ENCODE measurements around the gene LIMCH1.

The LIMCH1 gene

GRCh38 chr4:41532882-41533281, 5.1 kb upstream of the LIMCH1 start:
- DNase-seq (ENCODE audit: low spot score), result no peak

DNA sequence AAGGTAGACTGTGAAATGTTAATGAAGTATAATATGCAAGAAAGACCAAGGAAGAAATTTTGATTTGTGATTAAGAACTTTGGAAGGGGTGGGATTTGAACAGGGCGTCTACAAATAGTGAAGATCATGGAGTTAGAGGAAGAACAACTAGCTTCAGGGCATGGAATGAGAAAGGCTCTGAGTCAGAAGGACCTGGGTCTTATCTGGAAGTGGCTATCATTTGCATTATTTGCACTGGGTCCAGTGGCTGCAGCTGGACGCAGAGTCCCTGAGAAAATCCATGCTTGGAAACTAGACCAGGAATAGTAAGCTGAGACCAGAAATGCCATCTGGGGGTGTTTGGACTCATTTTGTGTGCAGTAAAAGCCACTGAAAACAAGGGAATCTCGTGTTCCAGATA, 4.3 kb upstream of the LIMCH1 start:
- no peak for DNase-seq (ENCODE audit: low spot score)

DNA sequence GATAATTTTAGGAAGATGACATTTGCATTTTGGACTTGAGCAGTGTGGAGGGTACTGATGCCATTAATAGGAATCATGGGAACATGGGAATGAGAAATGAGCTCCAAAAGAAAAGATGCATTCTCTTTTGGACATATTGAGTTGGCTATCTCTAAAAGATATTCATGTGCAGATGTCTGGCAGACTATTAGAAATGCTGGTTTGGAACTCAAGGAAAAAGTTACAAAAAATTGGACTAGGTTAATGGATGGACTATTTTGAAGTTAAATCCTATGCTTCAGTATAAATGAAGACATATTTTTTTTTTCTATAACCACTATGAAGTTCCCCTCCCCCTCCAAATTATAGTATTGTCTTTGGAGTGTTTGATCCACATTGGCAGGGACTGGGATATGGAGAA, 3.6 kb upstream of the LIMCH1 start:
- no peak for DNase-seq (ENCODE audit: low spot score)

- no peak for DNase-seq (ENCODE audit: low spot score)
These were observed 2.0 kb upstream of the LIMCH1 start for GRCh38 chr4:41535911-41536371.

DNA sequence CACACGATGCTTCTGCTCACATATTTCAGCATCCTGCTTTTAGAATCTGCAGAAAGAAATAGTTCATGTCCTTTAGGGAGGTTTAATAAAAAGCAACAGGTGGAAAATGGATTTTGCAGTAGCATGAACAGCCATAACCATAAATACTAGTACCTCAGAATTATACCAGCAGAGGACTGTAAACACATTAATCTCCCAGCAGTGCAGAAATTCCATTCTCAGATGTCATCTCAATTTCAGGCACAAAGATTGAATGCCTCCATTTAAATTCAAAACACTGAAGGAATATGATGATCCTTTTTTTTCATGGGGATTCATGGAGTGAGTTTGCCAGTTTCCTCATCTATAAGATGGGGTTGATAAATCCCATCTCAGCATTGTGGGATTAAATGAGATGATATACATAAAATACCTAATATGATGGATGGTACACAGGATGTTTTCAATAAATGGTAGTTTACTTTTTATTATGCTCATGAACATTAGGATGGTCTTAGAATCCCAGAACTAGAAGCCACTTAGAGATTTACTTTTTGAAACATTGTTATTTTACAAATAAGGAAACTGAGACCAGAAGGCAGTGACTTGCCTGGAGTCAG, 566 bp upstream of the LIMCH1 start:
- no peak for DNase-seq (ENCODE audit: low spot score)

DNA sequence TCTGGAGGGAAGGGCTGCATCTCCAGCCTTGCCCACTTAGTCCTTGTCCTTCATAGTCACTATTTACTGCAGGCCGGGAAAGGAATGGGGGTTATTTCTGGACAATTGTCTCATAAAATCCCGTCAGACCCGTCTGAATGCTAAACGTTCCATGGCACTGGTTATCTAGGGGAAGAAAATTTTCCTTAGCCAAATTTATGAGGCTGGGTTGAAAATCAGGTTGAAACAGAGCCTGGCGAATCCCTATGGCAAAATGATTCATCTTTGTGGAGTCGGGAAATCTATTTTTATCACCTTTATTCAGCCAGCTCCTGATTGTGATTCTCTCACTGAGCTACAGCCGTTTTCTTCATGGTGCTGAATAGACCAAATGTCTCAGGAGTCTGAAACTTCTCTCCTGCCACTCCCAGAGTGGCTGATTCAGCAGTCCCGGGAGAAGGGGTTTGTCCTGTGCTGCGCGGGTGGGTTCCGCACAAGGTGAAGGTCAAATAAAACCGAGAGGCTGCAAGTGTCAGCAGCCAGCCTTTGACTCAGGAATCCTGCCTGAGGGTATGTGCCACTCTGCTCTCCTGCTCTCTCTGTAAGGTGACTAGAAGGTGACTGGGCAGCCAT, 1.0 kb downstream of the LIMCH1 start:
- DNase-seq (ENCODE audit: low spot score), result no peak

GRCh38 chr4:41539711-41540110, 1.8 kb downstream of the LIMCH1 start:
- no peak for DNase-seq (ENCODE audit: low spot score)

GRCh38 chr4:41540687-41541086, 2.7 kb downstream of the LIMCH1 start:
- no peak for DNase-seq (ENCODE audit: low spot score)

GRCh38 chr4:41541687-41542094, 3.7 kb downstream of the LIMCH1 start:
- no peak for DNase-seq (ENCODE audit: low spot score)

DNA sequence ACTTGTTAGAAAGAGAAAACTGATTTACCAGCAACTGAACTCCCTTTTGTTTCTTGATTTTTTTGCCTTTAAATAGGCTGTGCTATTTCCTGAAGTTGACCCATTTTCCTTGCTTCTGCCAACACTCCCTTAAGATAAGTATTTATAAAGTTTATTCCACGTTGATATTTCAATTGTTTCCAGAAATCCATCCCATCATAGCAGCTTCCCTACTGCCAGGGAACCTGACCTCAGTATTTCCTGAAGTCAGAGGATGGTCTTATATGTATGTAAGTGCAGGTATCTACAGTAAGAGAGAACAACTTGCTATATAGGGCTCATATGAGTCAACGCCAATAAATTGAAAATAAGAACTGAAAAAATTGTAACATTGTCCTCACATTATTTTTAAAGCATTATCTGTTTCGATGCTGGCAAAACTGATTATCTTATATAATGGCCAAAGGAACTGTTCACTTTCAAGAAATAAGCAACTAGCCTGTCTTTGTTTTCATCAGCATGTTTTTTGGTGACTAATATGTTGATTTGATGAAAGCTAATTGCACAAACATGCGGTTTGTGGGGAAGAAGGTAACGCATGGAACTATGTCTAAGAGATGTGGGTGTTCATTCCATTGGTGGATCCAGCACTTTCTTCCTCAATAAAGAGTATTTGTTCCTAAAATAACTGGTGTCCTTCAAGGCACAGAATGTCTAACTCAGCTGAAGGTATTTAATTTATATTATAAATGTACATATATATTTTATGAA, 4.7 kb downstream of the LIMCH1 start:
- no peak for DNase-seq (ENCODE audit: low spot score)

DNA sequence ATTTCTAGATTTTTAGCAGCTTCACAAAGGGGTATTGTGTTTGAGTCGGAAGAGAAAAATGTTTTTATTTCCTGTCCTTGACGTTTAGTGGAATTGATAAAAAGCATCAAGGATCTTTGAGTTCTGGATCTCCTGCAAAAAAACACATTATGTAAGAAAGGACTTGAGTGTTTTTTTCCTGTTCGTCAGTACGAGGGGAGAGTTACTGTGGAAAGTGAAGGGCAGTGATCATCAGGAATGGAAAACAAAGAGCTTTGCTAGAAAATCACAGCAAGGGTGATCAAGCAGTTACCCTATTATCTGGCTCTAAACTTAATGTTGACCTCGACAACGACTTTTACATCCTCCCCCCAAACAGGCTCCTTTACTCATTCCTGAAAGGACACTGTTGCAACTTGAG, 7.3 kb downstream of the LIMCH1 start:
- DNase-seq (ENCODE audit: low spot score), result no peak

DNA sequence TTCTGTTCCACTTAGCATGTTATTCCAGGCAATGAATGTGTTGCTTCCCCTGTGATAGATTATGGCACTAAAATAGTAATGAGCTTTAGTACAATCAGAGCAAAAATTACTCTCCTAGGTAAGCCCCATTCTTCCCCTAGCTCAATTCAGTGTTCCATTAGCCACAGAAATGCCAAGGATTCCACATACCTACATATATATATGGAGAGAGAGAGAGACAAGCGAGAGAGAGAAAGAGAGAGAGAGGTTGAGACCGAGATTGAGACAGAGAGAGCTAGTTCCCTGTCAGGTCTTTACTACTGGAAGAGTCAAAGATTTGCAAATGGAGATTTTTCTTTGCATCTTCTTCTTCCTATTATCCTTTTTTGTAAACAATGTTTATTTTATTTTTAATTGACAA, 8.7 kb downstream of the LIMCH1 start:
- no peak for DNase-seq (ENCODE audit: low spot score)

DNA sequence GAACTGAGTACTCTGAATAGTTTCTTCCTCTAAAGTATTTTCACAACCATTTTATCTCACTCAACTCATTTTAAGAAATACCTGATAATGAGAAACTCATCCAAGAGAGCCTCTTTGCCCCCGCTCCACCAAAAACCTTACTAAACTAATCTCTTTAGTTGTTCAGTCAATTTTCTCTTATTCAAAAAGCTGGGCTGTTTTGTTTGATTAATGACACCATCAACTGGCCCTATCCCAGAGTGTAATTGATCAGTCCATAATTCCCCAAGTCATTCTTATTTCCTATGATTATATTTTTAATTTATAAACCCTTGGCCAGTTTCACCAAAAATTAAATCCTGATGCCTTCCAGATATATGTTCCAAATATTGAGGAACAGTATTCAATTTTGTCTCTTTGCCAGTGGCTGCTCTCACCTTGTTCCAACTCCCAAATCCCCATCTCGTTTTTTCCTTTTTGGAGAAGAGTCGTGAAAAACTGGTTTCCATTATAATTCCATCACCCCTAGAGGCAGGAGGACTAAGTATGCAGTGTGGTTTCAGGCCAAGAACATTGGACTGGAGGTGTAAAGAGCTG, 10.4 kb downstream of the LIMCH1 start:
- no peak for DNase-seq (ENCODE audit: low spot score)

DNA sequence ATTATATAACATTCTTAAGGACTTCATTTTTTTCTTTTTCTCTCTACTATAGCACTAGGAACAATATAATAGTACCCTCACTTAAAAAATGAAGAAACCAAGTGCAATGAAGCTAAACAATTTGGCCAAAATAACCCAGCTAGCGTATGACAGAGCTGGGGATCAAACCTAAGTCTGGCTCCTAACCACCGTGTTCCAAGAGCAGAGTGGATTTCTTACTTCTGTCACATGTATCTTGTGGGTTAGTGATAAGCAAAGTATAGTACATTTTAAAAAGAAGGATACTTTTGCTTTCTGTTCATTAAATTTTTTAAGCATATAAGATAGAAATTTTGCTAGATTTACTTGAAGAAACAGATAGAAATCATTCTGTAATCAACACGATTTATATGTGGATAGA, 11.5 kb downstream of the LIMCH1 start:
- no peak for DNase-seq (ENCODE audit: low spot score)

GRCh38 chr4:41550308-41550707, 12.4 kb downstream of the LIMCH1 start:
- DNase-seq (ENCODE audit: low spot score), result no peak

- DNase-seq (ENCODE audit: low spot score), result no peak
These were observed 13.6 kb downstream of the LIMCH1 start for GRCh38 chr4:41551536-41551935.

GRCh38 chr4:41554905-41555304, 16.9 kb downstream of the LIMCH1 start:
- DNase-seq (ENCODE audit: low spot score), result no peak

- no peak for DNase-seq (ENCODE audit: low spot score)
These were observed 18.6 kb downstream of the LIMCH1 start for GRCh38 chr4:41556526-41556925.

GRCh38 chr4:41559940-41560516, 22.1 kb downstream of the LIMCH1 start:
- DNase-seq (ENCODE audit: low spot score), result no peak

DNA sequence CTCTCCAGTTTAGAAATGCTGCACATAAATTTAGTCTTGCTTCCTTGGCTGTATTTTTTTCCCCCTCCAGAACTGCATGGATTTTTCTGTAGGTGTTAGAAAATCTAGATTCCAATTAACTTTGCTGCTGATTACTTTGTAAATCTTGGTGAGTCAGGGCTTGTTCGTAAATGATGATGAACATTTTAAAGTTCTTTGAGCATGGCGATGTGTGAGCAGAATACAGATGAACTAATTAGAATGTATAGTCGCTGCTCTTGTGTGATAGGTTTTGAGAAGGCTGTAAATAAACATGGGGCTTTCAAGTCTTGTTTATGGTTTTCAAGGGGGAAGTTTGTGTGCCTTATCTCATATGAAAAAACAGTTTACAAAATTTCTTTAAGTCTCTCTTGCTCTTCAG, 23.3 kb downstream of the LIMCH1 start:
- no peak for DNase-seq (ENCODE audit: low spot score)

- no peak for DNase-seq (ENCODE audit: low spot score)
These were observed 29.2 kb downstream of the LIMCH1 start for GRCh38 chr4:41567186-41567585.

- no peak for DNase-seq (ENCODE audit: low spot score)
These were observed 30.4 kb downstream of the LIMCH1 start for GRCh38 chr4:41568363-41568762.

DNA sequence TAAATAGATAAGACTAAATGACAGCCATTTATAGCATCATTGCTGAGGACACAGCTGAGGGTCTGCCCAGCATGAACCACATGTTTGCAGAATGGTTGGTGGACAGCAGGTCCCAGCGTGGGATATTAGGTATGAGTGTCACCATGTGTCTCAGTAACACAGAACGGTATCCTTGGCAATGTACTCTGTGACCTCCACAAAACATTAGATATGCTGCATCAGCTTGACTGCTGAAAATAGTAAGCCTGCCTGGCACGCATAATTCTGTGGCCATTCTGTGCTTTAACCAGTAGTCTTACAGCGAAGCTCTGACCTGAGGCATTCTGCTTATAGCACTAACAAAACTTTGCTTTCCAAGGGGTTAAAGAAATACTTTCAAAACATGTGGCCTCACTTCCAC, 32.0 kb downstream of the LIMCH1 start:
- DNase-seq (ENCODE audit: low spot score), result no peak

Measured in activated CD4-positive, alpha-beta T cell treated with anti-CD3 and anti-CD28 coated beads, Interleukin-2, Interleukin-4, amounts not matched to agents 100 ng/mL and 50 ng/mL, durations not matched to agents 16 hours and 8 hours (primary cell).